HL-60 (cell line): Measurements from ENCODE around the gene UBP1.

Experiments
- CTCF ChIP-seq: IDR thresholded peaks from one replicate; pipeline ENCODE4 v1.5.1; 2011; ENCODE audit warnings: low read length, control low read depth, inconsistent platforms; ENCODE audit not compliant: insufficient read depth
- SPI1 ChIP-seq: IDR thresholded peaks from 2 replicates; pipeline ENCODE4 v1.6.1; 2012; ENCODE audit warnings: low read depth, mild to moderate bottlenecking, borderline replicate concordance

- no peak for TF ChIP-seq CTCF
- no peak for TF ChIP-seq SPI1
Observed at GRCh38 chr3:33447958-33448357, 7.8 kb upstream of the UBP1 start.
